ENCODE results near the gene FARP1. TPM values are rescaled to one million over a fixed set of nuclear protein-coding genes. Genes with fewer than 3 reads are reported as not detected.

The FARP1 gene
- total and polyA plus RNA-seq, 2 of the 8 experiments (the other 6 are each of a cell fraction or from before 2014, with no cell fraction given) = 24.7 to 104 TPM

DNA sequence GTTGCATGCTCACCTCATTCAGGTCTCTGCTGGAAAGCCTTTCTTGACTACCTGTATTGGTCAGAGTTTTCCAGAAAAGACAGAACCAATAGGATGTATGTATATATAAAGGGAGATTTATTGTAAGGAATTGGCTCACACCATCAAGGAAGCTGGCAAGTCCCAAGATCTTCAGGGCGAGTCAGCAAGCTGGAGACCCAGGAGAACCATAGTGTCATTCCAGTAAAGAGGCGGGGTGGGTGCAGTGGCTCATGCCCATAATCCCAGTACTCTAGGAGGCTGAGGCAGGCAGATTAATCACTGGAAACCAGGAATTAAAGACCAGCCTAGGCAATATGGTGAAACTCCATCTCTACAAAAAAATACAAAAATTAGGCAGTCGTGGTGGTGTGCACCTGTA lies 30.4 kb upstream of the FARP1 start:
- no peak overlapping the region for H3K4me3 ChIP-seq (ENCODE audit: extremely low read depth in 1 of 4, insufficient read depth in 2 of 4, low read depth in 3 of 4, low read length in 4 of 4)
- H3K9me3 ChIP-seq (ENCODE audit: insufficient read depth in 2 of 2, low read depth in 1 of 2, low read length in 1 of 2) = no peaks in the 10 kb centered on the region
- no peak overlapping the region for H3K18ac ChIP-seq (ENCODE audit: extremely low read depth, low read length)
- no peaks in the 10 kb centered on the region for H3K36me3 ChIP-seq (ENCODE audit: control insufficient read depth in 2 of 4, insufficient read depth in 4 of 4, low read length in 3 of 4)
- no peak for TF ChIP-seq CREB1 (IDR thresholded peaks at IDR 0.05)
- TF ChIP-seq SIX5 (IDR thresholded peaks at IDR 0.05; ENCODE audit: low read depth, low read length) = no peak
- TF ChIP-seq KDM5A (IDR thresholded peaks at IDR 0.05; ENCODE audit: low read length) = no peak
- TF ChIP-seq CTBP2 (IDR thresholded peaks at IDR 0.05; ENCODE audit: borderline replicate concordance, insufficient read depth, insufficient read length, low read length) = no peak
- TF ChIP-seq EGR1 (IDR thresholded peaks at IDR 0.05; ENCODE audit: borderline replicate concordance, low read depth, low read length) = no peak
- no peak for TF ChIP-seq EP300 (IDR thresholded peaks at IDR 0.05; ENCODE audit: borderline replicate concordance in 1 of 2, low read depth in 2 of 2, low read length in 2 of 2)
- no peak for TF ChIP-seq CHD2 (IDR thresholded peaks at IDR 0.05; ENCODE audit: low read length)
- no peak for TF ChIP-seq GTF2F1 (IDR thresholded peaks at IDR 0.05; ENCODE audit: borderline replicate concordance, low read depth, low read length)
- TF ChIP-seq CBX5 (IDR thresholded peaks at IDR 0.05; ENCODE audit: low read depth, low read length) = no peak
- H3K79me2 ChIP-seq (ENCODE audit: control insufficient read depth in 1 of 2, insufficient read depth in 2 of 2, low read length in 2 of 2) = no peaks in the 10 kb centered on the region
- H3K14ac ChIP-seq (ENCODE audit: insufficient read length) = no peak overlapping the region
- no peak overlapping the region for H2AK5ac ChIP-seq (ENCODE audit: low read depth, low read length)
- H3K23me2 ChIP-seq (ENCODE audit: low read depth, low read length) = no peaks in the 10 kb centered on the region
- no peak overlapping the region for H3K56ac ChIP-seq (replicated peaks; ENCODE audit: insufficient read length, low read depth, low read length)
- no peak overlapping the region for H3K23ac ChIP-seq (ENCODE audit: insufficient read length)
- WGBS, 2 experiments (ENCODE audit: extremely low coverage in 1 of 2, insufficient coverage in 1 of 2, insufficient read length in 1 of 2, insufficient replicate concordance in 2 of 2, low coverage in 1 of 2, low lambda C conversion rate in 2 of 2, missing lambda C conversion rate in 1 of 2) = 98% methylated on average over 3 of the region's 3 CpGs; no CpG with 5 or more reads in 1 of the 2 experiments
- H2BK5ac ChIP-seq (ENCODE audit: low read depth, low read length) = no peak overlapping the region
- H3K9ac ChIP-seq (replicated peaks in 1 of 4; ENCODE audit: extremely low read depth in 1 of 4, low read depth in 3 of 4, low read length in 3 of 4) = no peak overlapping the region
- H2AFZ ChIP-seq (ENCODE audit: low read length) = no peak overlapping the region
- H4K8ac ChIP-seq (ENCODE audit: extremely low read depth, insufficient read depth, low read length) = no peak overlapping the region
- POLR2A ChIA-PET (ENCODE audit: partially characterized antibody) = no interaction called here
- H2BK20ac ChIP-seq (ENCODE audit: low read length) = no peak overlapping the region
- H3K79me1 ChIP-seq (ENCODE audit: low read depth, low read length) = no peaks in the 10 kb centered on the region
- no peaks in the 10 kb centered on the region for H3K4me1 ChIP-seq (replicated peaks in 1 of 4; ENCODE audit: control insufficient read depth in 3 of 4, insufficient read depth in 4 of 4, low read length in 3 of 4)
- no peak overlapping the region for H3K27ac ChIP-seq (ENCODE audit: low read depth, low read length)
- H3K4me2 ChIP-seq (ENCODE audit: insufficient read depth in 1 of 2, low read depth in 2 of 2, low read length in 2 of 2) = no peak overlapping the region
- no peak overlapping the region for H2BK15ac ChIP-seq (ENCODE audit: low read length)
- FAIRE-seq (no peak), DNase-seq (ENCODE audit: low read depth in 1 of 2, low spot score in 2 of 2) (no peak)
- no peak overlapping the region for H4K91ac ChIP-seq (replicated peaks; ENCODE audit: insufficient read length, low read length)
- no peaks in the 10 kb centered on the region for H3K27me3 ChIP-seq (replicated peaks in 1 of 4; ENCODE audit: control insufficient read depth in 3 of 4, extremely low read depth in 1 of 4, insufficient read depth in 3 of 4, low read length in 3 of 4)
- no peak overlapping the region for H2BK120ac ChIP-seq (replicated peaks; ENCODE audit: low read depth, low read length)
- H4K5ac ChIP-seq (ENCODE audit: insufficient read length, low read depth, low read length) = no peak overlapping the region
- H2BK12ac ChIP-seq (ENCODE audit: low read depth, low read length) = no peak overlapping the region
- CTCF ChIA-PET (ENCODE audit: partially characterized antibody) = no interaction called here
- H3K4ac ChIP-seq (replicated peaks; ENCODE audit: insufficient read length, low read depth, low read length) = no peak overlapping the region
- H4K20me1 ChIP-seq (replicated peaks in 1 of 2; ENCODE audit: control insufficient read depth in 1 of 2, insufficient read depth in 2 of 2, low read length in 2 of 2) = no peaks in the 10 kb centered on the region

All from H1 (cell line).